Fibroblast of the aortic adventitia (primary cell): Measurements from ENCODE around the gene HBG2. TPM values are rescaled to one million over a fixed set of nuclear protein-coding genes. Genes with fewer than 3 reads are reported as not detected.
"Not testable (repeated sequence)": the region's sequence is repeated elsewhere in the genome, so short reads cannot be mapped to it uniquely, and the experiment has no call there.

Experiments
- DNase-seq: peaks from one replicate; pipeline ENCODE4 v3.0.0-alpha.2; 2010; ENCODE audit warnings: low read depth
- H3K4me3 ChIP-seq: 2 replicates; pipeline ENCODE4 v1.5.1; 2011; ENCODE audit warnings: low read depth, mild to moderate bottlenecking, control low read depth, low read length, moderate library complexity
- CTCF ChIP-seq: IDR thresholded peaks from 2 replicates; pipeline ENCODE4 v1.5.1; 2011; ENCODE audit warnings: mild to moderate bottlenecking, low read length, control low read depth, inconsistent platforms; ENCODE audit not compliant: insufficient read depth
- total RNA-seq: library from RNA; depleted of rRNA; stranded (reverse); fragments of >200 nt; gene quantifications from 2 replicates; pipeline ENCODE4 v1.2.3, GENCODE V29; 2012; ENCODE audit warnings: low replicate concordance

The HBG2 gene
- total RNA-seq, 1 donor, result not detected

- H3K4me3 ChIP-seq, result no peak overlapping the region
- no peak for DNase-seq
- TF ChIP-seq CTCF, result no peak
These were observed 3.9 kb downstream of the HBG2 start for GRCh38 chr11:5250543-5251204.

- H3K4me3 ChIP-seq, result not testable (repeated sequence)
- DNase-seq, result peak; percentile 26
These were observed 4.7 kb downstream of the HBG2 start, which contains the start of gene HBG1 for GRCh38 chr11:5249807-5250396. Gene HBG1, minus strand, starts transcription at chr11:5249857. Its CDS starts 53 bp downstream, at chr11:5249804.

- not testable (repeated sequence) for H3K4me3 ChIP-seq, DNase-seq
These were observed 6.1 kb downstream of the HBG2 start for GRCh38 chr11:5248498-5248897.

- no peak overlapping the region for H3K4me3 ChIP-seq
- no peak for DNase-seq
- TF ChIP-seq CTCF, result no peak
These were observed 6.9 kb downstream of the HBG2 start for GRCh38 chr11:5247472-5248192.

GRCh38 chr11:5246772-5247471 is 7.7 kb downstream of the HBG2 start:
- DNase-seq, result no peak
- TF ChIP-seq CTCF, result no peak
- no peak overlapping the region for H3K4me3 ChIP-seq

- H3K4me3 ChIP-seq, result no peak overlapping the region
- TF ChIP-seq CTCF, result no peak
- DNase-seq, result no peak
These were observed 9.4 kb downstream of the HBG2 start for GRCh38 chr11:5245155-5245554.

GRCh38 chr11:5243816-5244180 is 10.8 kb downstream of the HBG2 start:
- TF ChIP-seq CTCF, result no peak

More at GRCh38 chr11:5243816-5244180, 10.8 kb downstream of the HBG2 start:
- H3K4me3 ChIP-seq, result no peak overlapping the region
- no peak for DNase-seq
